ENCODE data around the gene MROH7. TPM values are rescaled to one million over a fixed set of nuclear protein-coding genes. Genes with fewer than 3 reads are reported as not detected.

The MROH7 gene
- total and polyA plus RNA-seq, 2 of the 13 experiments (the other 11 are each of a cell fraction or from before 2014, with no cell fraction given), result 0.09 TPM

DNA sequence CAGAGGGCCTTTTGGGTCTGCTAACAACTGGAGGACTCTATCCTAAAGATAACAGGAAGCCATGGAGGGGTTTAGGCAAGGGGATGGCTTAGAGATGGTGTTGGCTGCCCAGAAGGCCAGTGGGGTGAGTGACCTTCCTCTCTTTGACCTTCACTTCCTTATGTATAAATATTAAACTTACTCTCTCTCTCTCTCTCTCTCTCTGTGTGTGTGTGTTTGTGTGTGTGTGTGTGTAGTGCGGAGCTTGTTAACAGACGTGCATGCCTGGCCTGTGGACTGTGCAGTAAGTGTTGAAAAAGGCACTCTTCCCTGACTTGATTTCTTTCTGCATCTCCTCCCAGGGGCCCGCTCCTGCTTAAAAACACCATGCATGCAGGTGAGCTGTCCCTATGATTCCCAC lies 10.0 kb downstream of the MROH7 start (continued):
- TF ChIP-seq ZNF660 (CRISPR knock-in tag; IDR thresholded peaks at IDR 0.05; ENCODE audit: borderline replicate concordance, low read depth), result no peak
- TF ChIP-seq MIER3 (CRISPR knock-in tag; IDR thresholded peaks at IDR 0.05; ENCODE audit: borderline replicate concordance), result no peak
- TF ChIP-seq FOXP1 (IDR thresholded peaks at IDR 0.05), result no peak
- no peak for TF ChIP-seq FOXP1 (CRISPR knock-in tag; IDR thresholded peaks at IDR 0.05)
- TF ChIP-seq ZBTB3 (CRISPR knock-in tag; IDR thresholded peaks at IDR 0.05; ENCODE audit: borderline replicate concordance, low read depth), result no peak
- no peak for TF ChIP-seq MTF2 (CRISPR knock-in tag; IDR thresholded peaks at IDR 0.05; ENCODE audit: borderline replicate concordance)
- no peak for TF ChIP-seq MXD4 (CRISPR knock-in tag; IDR thresholded peaks at IDR 0.05)
- no peak for TF ChIP-seq ZNF780A (CRISPR knock-in tag; IDR thresholded peaks at IDR 0.05)
- peak; percentile 46 for TF ChIP-seq RXRB (CRISPR knock-in tag; IDR thresholded peaks at IDR 0.05; ENCODE audit: borderline replicate concordance)
- no peak for TF ChIP-seq SMAD3 (CRISPR knock-in tag; IDR thresholded peaks at IDR 0.05)
- TF ChIP-seq, protein P1, sequence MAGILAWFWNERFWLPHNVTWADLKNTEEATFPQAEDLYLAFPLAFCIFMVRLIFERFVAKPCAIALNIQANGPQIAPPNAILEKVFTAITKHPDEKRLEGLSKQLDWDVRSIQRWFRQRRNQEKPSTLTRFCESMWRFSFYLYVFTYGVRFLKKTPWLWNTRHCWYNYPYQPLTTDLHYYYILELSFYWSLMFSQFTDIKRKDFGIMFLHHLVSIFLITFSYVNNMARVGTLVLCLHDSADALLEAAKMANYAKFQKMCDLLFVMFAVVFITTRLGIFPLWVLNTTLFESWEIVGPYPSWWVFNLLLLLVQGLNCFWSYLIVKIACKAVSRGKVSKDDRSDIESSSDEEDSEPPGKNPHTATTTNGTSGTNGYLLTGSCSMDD (CRISPR knock-in tag; IDR thresholded peaks at IDR 0.05), result no peak
- TF ChIP-seq MYPOP (CRISPR knock-in tag; IDR thresholded peaks at IDR 0.05), result no peak
- TF ChIP-seq ELF3 (CRISPR knock-in tag; IDR thresholded peaks at IDR 0.05), result no peak
- no peak for TF ChIP-seq STAG1 (CRISPR knock-in tag; IDR thresholded peaks at IDR 0.05)
- no peak for TF ChIP-seq SPEN (CRISPR knock-in tag; IDR thresholded peaks at IDR 0.05; ENCODE audit: low read depth)
- TF ChIP-seq ZNF232 (CRISPR knock-in tag; IDR thresholded peaks at IDR 0.05; ENCODE audit: borderline replicate concordance), result no peak
- no peak for TF ChIP-seq ZKSCAN1 (IDR thresholded peaks at IDR 0.05; ENCODE audit: low read length)
- TF ChIP-seq SMAD1 (CRISPR knock-in tag; IDR thresholded peaks at IDR 0.05; ENCODE audit: borderline replicate concordance, low read depth), result no peak
- TF ChIP-seq SIX4 (CRISPR knock-in tag; IDR thresholded peaks at IDR 0.05), result no peak
- no peak for TF ChIP-seq ZNF468 (CRISPR knock-in tag; IDR thresholded peaks at IDR 0.05)
- TF ChIP-seq, protein P2, sequence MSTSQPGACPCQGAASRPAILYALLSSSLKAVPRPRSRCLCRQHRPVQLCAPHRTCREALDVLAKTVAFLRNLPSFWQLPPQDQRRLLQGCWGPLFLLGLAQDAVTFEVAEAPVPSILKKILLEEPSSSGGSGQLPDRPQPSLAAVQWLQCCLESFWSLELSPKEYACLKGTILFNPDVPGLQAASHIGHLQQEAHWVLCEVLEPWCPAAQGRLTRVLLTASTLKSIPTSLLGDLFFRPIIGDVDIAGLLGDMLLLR (CRISPR knock-in tag; IDR thresholded peaks at IDR 0.05), result no peak
- TF ChIP-seq RFXAP (CRISPR knock-in tag; IDR thresholded peaks at IDR 0.05; ENCODE audit: borderline replicate concordance), result no peak
- no peak for TF ChIP-seq FIP1L1 (IDR thresholded peaks at IDR 0.05; ENCODE audit: borderline replicate concordance, insufficient read depth, low read depth, low read length)
- no peak for TF ChIP-seq CAMTA2 (CRISPR knock-in tag; IDR thresholded peaks at IDR 0.05; ENCODE audit: borderline replicate concordance)
- TF ChIP-seq FOXP4 (CRISPR knock-in tag; IDR thresholded peaks at IDR 0.05), result 0 out of 2 replicates have a peak, but pooled peaks have one; percentile 25
- TF ChIP-seq, protein P3, sequence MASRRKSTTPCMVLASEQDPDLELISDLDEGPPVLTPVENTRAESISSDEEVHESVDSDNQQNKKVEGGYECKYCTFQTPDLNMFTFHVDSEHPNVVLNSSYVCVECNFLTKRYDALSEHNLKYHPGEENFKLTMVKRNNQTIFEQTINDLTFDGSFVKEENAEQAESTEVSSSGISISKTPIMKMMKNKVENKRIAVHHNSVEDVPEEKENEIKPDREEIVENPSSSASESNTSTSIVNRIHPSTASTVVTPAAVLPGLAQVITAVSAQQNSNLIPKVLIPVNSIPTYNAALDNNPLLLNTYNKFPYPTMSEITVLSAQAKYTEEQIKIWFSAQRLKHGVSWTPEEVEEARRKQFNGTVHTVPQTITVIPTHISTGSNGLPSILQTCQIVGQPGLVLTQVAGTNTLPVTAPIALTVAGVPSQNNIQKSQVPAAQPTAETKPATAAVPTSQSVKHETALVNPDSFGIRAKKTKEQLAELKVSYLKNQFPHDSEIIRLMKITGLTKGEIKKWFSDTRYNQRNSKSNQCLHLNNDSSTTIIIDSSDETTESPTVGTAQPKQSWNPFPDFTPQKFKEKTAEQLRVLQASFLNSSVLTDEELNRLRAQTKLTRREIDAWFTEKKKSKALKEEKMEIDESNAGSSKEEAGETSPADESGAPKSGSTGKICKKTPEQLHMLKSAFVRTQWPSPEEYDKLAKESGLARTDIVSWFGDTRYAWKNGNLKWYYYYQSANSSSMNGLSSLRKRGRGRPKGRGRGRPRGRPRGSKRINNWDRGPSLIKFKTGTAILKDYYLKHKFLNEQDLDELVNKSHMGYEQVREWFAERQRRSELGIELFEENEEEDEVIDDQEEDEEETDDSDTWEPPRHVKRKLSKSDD (CRISPR knock-in tag; IDR thresholded peaks at IDR 0.05; ENCODE audit: low read depth), result no peak

Measured in HepG2 (cell line).